Measurements from ENCODE around the gene TRIM52. TPM values are rescaled to one million over a fixed set of nuclear protein-coding genes. Genes with fewer than 3 reads are reported as not detected.

The TRIM52 gene
- total and polyA plus RNA-seq, 2 of the 13 experiments (the other 11 are each of a cell fraction or from before 2014, with no cell fraction given), result 7.2 to 11.6 TPM

- TF ChIP-seq ARNT (IDR thresholded peaks at IDR 0.05) (no peak), SPEN (CRISPR knock-in tag; IDR thresholded peaks at IDR 0.05; ENCODE audit: low read depth) (peak; percentile 11; the same call in 1 of the 2 replicates), ZNF317 (CRISPR knock-in tag; IDR thresholded peaks at IDR 0.05) (peak; percentile 54), JARID2 (CRISPR knock-in tag; IDR thresholded peaks at IDR 0.05; ENCODE audit: insufficient replicate concordance) (no peak), ZNF574 (CRISPR knock-in tag; IDR thresholded peaks at IDR 0.05) (peak; percentile 90), ZBTB25 (CRISPR knock-in tag; IDR thresholded peaks at IDR 0.05) (no peak), ZNF337 (CRISPR knock-in tag; IDR thresholded peaks at IDR 0.05; ENCODE audit: borderline replicate concordance, low read depth) (0 out of 2 replicates have a peak, but pooled peaks have one; percentile 10), GLI4 (CRISPR knock-in tag; IDR thresholded peaks at IDR 0.05; ENCODE audit: borderline replicate concordance) (0 out of 2 replicates have a peak, but pooled peaks have one; percentile 74), CHCHD3 (CRISPR knock-in tag; IDR thresholded peaks at IDR 0.05) (no peak), RBFOX2 (IDR thresholded peaks at IDR 0.05; ENCODE audit: low read depth, low read length) (peak; percentile 92), ASH2L (IDR thresholded peaks at IDR 0.05; ENCODE audit: insufficient read length, low read depth, low read length) (peak; percentile 77), E2F5 (CRISPR knock-in tag; conservative IDR thresholded peaks at IDR 0.05) (no peak), ZFP1 (CRISPR knock-in tag; IDR thresholded peaks at IDR 0.05) (no peak), HMGXB3 (CRISPR knock-in tag; IDR thresholded peaks at IDR 0.05; ENCODE audit: borderline replicate concordance) (no peak), NBN (conservative IDR thresholded peaks at IDR 0.05) (no peak), MBNL3 (CRISPR knock-in tag; conservative IDR thresholded peaks at IDR 0.05) (no peak)
- TF ChIP-seq, protein P1, sequence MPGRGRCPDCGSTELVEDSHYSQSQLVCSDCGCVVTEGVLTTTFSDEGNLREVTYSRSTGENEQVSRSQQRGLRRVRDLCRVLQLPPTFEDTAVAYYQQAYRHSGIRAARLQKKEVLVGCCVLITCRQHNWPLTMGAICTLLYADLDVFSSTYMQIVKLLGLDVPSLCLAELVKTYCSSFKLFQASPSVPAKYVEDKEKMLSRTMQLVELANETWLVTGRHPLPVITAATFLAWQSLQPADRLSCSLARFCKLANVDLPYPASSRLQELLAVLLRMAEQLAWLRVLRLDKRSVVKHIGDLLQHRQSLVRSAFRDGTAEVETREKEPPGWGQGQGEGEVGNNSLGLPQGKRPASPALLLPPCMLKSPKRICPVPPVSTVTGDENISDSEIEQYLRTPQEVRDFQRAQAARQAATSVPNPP (CRISPR knock-in tag; IDR thresholded peaks at IDR 0.05), result no peak
Observed at GRCh38 chr5:181261320-181262049, 542 bp upstream of the TRIM52 start (continued).

Measured in HepG2 (cell line).